Amniotic epithelial cell (primary cell): Measurements from ENCODE around the gene C1orf146.
"Not testable (repeated sequence)": the region's sequence is repeated elsewhere in the genome, so short reads cannot be mapped to it uniquely, and the experiment has no call there.

ENCODE experiments used
- DNase-seq: peaks from one replicate; pipeline ENCODE4 v3.0.0-alpha.2; 2010; ENCODE audit warnings: low read depth

The C1orf146 gene, protein sequence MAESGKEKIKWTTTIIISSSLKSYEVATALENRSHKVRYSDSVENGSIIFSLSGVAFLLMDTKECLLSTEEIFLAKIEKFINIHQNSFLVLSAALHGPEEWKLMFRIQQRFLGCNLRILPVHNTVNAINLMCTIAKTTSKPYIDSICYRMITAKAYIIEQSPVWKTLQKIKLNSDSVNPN

DNA sequence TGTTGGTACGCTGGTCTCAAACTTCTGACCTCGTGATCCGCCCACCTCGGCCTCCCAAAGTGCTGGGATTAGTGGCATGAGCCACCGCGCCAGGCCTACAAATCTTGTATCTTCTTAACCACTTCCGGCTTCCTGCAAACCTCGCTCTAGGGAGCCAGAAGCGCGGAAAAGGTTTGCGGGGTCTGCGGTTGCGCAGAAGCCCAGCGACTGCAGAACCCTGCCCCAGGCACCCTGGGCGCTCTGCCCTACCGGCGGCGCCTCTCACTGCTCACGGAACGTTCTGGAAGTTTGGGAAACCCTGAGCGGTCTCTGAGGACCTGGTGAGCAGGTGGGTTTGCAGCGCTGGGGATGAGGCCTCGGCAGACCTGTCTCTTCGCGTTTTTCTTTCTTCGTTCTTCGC lies at the start of gene C1orf146:
C1orf146 (plus strand) TSS at position 195 of the 400 bp plus-strand sequence. CDS start 13,506 bp downstream, outside the sequence.
- DNase-seq = no peak

DNA sequence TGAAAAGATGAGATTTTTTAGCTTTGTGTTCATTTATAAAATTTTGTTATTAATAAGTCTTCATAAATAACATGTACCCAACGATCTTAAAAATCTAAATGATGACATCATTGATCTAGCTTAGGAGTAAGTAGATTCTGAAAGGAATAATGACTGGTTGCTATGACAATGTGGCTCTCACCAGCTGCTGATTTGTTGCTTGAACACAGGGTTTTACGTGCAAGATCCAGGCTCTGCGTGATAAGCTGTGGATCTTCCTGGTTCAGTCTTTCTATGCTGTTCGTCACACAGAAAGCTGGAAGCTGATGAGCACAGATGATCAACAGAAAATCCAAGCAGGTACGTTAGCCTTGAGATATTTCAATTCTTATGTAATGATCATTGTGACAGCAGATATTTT lies 49.1 kb upstream of the C1orf146 start:
- DNase-seq = peak; percentile 33

DNA sequence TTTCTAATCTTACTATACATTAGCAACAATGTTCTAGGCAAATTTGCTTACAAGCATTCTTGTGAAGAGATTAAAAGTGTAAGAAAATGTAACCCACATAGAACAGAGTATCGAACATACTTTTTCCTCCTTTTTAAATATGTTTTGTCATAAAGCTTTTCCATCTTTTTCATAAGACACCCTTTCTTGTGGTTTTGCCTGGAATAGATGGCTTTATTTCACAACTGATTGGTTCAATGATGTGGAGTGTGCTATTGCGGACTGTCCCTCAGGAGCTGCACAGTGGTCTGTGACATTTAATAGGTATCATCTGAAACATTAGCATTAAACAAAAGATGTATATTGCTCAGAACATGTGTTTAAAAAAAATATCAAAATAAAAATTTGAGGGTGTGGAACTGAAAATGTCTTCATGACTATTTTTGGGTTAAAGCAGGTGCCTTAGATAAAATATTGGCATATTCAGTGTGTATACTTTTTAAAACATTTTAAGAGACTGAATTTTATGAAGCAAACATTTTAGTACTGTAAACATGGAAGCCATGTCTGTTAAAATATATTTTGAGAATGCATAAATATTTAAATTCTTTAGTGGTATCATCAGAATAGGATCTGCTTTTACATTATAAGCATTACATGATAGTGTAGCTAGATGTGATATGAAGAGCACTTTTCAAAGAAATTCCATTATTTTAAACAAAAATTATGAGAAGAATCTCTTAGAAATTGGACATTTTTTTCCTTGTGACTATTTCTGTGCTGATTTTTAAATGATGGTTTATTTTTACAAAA lies 48.3 kb upstream of the C1orf146 start:
- no peak for DNase-seq

DNA sequence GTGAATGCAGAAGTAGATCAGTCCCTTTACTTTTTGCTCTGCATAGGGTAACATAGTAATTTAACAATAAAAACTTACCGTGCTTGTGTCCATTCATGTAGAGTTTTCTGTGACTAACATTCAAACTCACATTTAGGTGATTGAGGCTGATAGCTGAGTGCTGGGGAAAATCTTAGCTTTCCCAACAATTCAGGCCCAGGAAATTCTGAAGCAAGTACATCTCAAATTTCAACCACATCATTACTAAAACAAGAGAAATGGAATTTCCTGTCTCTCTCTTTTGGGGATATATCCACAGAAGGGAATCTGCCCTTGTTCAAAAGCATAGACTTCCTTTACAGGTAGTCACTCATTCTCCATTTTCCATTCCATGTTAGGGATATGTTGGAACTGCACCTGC lies 33.1 kb upstream of the C1orf146 start:
- DNase-seq = peak; percentile 69

DNA sequence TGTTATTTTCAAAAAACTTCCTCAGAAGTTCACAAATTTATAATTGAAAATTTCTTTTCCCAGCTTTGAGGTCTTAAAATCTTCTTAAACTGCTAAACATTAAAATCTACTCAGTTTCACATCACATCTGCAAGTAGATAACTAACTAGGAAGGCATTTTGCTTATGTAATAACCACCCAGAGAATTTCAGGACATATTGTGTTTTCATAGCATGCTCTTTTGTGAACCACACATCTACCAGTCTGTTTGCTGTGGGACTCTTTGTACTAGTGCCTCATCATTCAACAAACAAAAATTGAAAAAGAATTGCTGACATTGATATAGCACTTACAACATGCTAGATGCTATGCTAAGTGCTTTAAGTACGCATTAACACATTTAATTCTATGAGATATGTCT lies 31.6 kb upstream of the C1orf146 start:
- peak; percentile 46 for DNase-seq

DNA sequence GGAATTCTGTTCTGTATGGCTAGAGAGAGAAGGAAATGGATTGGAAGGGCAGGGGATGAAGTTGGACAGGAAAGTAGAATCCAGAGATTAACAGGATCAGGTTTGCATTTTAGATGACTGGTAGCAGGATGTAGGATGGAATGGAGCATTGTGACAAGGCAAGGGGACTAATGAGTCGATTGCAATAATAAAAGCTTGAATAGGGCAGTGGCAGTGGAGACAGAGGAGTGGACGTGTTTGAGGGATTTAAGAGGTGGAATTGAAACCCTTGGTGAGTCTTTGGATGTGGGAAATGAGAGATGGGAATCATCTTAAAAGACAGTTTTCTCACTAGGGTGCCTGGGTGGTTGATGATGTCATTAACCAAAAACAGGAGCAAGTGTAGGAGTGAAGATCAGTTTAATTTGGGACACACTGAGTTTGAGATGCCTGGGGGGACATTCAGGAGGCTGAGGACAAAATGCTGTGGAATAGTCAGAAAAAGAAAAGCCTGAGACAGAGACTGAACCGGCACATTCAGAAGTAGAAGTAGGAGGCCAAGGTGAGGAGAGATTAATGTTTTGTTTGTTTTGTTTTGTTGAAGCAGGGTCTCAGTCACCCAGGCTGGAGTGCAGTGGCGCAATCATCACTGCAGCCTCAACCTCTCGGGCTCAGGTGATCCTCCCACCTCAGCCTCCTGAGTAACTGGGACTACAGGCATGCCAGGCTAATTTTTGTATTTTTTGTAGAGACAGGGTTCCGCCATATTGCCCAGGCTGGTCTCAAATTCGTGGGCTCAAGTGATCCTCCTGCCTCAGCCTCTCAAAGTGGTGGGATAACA lies 29.1 kb upstream of the C1orf146 start:
- DNase-seq = no peak

DNA sequence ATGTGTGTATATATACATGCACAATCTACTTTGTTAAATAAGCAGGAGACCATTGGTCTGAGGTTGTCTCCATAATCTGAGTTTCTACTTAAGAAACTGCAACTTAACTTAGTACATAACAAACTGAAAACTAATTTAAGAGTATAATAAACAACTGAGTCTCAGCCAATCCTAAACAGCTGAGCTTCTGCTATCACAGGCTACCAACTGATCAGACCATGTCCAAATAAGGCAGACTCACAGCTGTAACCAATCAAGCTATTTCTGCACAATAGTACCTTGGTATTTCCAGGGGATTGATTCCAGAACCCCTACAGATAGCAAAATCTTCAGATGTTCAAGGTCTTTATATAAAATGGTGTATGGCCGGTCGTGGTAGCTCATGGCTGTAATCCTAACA lies 26.0 kb upstream of the C1orf146 start:
- DNase-seq = no peak

DNA sequence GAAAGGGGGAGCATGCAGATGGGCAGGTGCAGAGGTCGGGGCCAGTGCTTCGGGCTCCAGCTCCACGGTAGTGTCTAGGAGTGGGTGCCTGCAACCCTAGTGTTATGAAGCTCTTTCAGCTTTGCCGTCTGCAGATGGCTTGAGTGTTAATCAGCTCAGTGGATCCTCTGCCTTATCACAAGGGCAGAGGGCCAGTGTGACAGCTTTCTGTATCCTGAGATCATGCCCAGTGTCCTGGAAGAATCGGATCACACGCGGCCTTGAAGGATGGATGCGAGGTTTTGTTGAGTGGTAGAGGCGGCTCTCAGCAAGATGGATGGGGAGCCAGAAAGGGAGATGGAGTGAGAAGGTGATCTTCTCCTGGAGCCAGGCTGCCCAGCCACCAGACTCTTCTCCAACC lies 25.5 kb upstream of the C1orf146 start:
- no peak for DNase-seq

DNA sequence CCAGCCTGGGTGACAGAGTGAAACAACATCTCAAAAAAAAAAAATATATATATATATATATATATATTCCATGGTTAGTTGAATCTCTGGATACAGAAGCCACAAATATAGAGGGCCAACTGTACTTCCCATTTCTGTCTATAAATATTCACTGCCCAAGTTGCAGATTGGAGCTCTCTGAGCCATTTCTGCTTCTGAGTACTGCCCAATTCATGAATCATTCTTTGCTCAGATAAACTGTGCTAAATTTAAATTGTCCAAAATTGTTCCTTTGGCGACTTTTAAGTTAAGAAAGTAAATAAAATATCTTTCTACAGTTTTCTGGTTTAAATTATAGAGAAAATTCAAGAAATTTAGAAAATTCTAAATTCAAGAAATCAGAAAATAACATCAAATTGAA lies 23.2 kb upstream of the C1orf146 start:
- DNase-seq = no peak

DNA sequence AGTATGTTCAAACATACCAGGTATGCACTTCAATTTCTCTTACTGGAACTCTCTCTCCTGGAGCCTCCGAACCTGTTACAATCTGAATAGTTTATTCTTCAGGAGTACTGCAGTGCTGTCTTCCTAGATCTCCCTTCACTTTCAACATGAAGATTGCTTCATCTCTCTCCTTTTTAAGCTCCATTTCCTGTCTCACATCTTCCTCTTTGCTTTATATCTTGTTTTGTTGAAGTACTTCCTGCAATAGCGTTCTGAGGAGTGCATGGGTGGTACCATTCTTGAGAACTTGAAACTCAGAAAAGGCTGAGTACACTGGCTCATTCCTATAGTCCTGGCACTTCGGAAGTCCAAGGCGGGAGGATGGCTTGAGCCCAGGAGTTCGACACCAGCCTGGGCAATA lies 15.7 kb upstream of the C1orf146 start:
- DNase-seq = peak; percentile 38

DNA sequence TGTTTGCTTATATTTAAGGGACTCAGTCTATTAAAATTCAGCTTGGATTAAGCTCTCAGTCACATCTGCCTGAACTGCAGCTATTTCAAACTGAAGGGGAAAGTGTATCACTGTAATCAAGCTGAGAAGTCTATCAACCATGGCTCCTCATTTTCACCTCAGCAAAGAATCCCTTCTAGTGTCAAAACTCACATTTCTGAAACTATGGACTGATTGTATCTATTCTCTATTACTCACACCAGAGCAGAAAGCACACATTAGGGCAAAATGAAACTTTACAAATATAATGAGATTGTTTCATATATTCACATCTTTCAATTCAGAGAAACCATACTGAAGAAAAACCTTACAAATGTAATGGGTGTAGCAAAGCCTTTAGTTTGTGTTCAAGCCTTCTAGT lies 14.6 kb upstream of the C1orf146 start:
- no peak for DNase-seq

DNA sequence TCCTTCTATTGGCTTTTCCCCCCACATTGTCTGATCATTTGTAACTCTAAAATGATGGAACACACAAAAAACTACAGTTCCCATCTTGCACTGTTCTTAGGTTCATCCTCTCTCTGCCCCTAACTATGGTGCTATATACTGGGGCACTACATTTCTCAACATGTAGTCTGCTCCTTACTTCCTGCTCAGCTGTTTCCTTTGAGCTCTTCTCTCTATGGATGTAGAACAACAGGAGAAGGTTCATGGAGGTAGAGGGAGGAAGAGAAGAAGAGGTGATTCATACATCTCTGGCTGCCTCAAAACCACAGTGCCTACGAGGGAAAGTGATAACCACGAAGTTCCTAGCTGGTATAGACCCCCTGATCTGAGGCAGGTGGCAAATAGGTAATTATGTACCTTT lies 7.0 kb upstream of the C1orf146 start:
- DNase-seq = peak; percentile 51

DNA sequence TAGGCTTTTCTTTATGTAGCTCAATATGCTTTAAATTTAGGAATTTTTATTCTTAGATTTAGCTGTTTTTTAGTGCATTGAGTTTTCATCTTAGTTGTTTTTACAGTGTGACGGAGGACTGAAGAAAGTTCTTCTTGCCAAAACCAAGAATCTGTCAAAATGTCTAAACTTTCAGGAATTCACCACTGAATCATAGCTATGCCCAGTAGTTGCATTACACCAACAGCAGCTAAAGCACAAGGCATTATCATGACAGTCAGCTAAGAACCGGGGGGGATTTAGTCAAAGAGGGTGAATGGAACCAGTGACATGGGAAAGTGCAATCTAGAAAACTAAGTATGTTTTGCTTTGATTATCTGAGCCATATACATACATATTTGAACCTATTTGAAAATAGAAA lies 6.5 kb upstream of the C1orf146 start:
- DNase-seq = peak; percentile 85

DNA sequence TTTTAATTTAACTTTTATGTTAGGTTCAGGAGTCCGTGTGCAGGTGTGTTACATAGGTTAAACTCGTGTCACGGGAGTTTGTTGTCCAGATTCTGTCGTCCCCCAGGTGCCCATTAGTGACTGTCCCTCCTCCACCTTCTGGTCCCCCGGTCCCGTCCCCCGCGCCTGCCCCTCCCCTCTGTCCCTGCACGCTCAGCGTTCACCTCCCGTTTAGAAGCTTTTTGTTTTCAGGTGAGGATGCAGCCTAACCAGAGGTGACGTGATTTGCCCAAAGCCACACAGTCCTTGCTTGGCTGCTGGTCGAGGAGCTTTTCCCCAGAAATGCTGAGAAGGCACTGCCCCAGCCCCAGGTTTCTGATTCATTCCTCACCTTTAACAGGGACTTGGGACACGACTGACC lies 844 bp downstream of the C1orf146 start:
- no peak for DNase-seq

DNA sequence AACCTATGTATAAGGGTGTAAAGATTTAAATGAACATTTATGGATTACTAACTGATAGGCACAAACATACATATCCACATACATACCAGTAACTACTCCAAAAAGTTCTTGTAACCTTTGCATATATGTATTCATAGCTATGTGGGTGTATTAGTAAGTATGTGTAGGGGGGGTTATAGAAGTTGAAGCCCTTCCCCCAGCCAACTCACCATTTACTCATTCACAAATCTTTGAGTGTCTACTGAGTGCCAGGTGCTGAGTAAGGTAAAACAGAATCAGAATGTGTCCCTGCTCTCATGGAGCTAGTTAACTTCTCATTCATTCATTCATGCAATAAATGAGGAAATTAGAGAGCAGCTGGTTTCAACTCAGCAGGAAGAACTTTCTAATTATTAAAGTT lies 1.3 kb downstream of the C1orf146 start:
- no peak for DNase-seq

DNA sequence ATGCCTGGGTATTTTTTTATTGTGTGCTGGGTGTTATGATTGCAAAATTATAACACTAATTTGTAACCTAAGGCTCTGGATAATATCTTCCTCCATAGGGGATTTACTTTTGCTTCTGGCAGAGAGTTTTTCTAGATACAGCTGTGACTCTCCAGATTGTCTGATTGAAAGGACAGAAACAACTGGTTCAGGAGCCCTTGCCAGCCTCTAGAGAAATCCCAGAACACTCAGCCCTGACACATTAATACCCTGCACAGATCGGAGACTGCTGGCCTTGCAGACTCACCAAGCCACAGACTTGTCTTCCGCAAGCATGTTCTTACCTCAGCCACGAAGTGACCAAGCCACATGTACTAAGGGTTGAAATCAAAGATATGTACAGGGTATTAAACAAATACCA lies 10.7 kb downstream of the C1orf146 start:
- peak; percentile 65 for DNase-seq

DNA sequence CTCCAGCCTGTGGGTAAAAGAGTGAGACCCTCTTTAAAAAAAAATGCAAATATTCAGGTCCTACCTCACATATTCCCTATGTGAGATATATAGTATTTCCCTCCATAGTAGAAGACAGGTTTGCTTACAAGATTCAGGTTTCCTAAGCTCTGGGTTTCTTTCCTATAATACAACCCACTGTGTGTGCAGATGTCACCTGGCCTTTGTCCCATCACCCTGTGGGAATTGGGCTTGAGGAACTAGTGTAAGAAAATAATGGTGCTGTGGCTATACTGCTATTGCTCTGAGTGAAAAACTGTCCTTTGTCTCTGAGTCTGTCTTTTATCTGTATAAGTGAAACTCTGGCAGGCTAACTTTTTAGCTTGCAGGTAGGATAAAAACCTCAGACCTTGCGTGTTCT lies 13.0 kb downstream of the C1orf146 start:
- DNase-seq = no peak

DNA sequence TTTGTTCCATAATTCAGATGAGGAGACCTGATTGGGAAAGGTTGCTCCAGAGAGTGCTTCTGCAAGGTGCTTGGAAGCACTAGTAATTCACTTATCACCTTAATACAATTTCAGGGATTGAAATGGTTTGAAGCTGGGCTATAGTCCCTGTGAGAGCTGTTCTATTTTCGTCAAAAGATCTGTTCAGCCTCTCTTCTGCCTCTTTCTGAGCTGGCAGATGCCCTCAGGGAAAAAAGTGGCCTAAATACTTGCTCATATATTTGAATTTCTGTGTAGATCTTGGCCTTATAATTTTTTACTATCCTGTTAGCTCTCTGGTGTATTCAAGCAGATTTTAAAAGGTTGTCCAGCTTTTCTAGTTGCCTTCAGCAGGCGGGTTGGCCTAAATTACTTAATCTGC lies 22.3 kb downstream of the C1orf146 start:
- no peak for DNase-seq

DNA sequence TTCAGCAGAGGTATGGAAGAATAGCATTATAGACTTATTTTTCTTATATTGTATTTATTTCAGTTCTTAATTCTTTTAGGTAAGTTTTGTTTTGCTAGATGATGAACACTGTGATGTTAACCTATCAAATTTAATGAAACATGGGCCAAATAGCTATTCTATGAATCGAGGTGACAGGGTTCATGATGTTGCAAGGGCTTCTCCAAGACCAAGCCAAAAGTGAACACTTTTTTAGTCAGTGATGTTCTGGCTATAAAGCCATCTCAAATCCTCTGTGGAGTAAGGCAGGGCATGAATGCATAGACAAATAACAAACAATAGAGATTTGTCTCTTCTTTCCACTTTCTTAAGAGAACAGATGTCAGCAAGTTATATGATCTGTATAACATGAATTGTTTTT lies 26.7 kb downstream of the C1orf146 start:
- peak; percentile 10 for DNase-seq

DNA sequence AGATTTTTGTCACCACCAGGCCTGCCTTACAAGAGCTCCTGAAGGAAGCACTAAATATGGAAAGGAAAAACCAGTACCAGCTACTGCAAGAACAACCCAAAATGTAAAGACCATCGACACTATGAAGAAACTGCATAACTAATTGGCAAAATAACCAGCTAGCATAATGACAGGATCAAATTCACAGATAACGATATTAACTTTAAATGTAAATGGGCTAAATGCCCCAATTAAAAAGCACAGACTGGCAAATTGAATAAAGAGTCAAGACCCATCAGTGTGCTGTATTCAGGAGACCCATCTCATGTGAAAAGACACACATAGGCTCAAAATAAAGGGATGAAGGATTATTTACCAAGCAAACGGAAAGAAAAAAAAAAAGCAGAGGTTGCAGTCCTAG lies 37.0 kb downstream of the C1orf146 start:
- DNase-seq = not testable (repeated sequence)

DNA sequence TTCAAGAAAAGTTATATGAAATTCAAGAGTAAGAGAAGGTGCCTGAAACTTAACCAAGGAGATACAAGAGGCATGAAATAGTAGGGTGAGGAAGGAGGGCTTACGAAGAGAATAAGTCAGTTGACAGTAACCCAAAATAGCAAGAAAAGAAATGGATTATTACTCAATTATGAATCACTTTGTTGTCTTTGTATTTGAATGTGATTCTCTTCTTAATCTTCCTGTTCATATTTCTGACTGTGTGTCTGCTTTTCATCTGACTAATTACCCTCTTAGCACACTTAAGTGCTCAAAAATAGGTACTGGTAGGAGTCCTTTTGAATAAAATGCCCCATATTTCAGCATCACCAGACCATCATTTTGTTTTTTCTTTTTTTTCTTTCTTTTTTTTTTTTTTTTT lies 41.6 kb downstream of the C1orf146 start:
- DNase-seq = peak; percentile 10

DNA sequence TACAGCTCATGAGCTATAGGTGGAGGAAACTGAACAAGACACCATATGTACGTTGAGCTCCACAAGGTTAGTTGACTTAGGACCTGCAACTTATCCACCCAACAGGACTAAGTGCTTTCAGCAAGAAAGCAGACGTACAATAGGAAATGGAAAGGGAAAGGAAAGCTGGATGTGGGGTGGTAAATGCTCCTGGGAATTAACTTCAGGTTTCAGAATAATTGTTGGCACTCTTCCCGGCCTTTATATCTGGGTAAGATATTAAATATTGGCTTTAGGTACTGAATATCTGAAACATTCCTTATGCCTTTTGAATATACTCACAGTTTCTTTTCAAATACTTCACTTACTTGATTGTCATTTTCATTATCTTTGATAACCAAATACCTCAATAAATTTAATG lies 44.8 kb downstream of the C1orf146 start:
- no peak for DNase-seq

DNA sequence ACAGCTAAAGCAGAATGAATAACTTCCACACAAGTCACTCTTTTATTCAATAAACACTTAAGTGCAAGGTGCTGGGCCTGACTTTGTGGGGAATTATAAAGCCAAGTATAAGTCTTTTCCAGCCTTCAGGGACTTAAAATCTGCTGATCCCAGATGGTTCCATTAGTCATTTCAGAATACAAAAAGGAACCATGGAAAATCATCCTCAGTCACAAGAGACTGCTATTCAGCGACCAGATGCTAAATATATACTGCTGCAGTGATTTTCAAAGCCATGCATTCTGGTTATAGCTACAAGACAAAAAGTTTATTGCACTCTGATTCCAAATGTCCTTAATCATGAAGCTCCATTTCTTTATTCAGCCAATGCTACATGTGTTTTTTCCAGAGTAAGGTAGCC lies 55.3 kb downstream of the C1orf146 start:
- no peak for DNase-seq
